Chondrocyte (in vitro differentiated cells): ENCODE data around the gene GMPPB. TPM values are rescaled to one million over a fixed set of nuclear protein-coding genes. Genes with fewer than 3 reads are reported as not detected.
"Not testable (repeated sequence)": the region's sequence is repeated elsewhere in the genome, so short reads cannot be mapped to it uniquely, and the experiment has no call there.

Experiments used
- DNase-seq: peaks from one replicate; pipeline ENCODE4 v3.0.0; 2021; ENCODE audit warnings: mixed read lengths, low spot score
- H3K27ac Mint-ChIP-seq: one replicate; pipeline ENCODE4 v1.8.0; 2021; ENCODE audit warnings: mild to moderate bottlenecking, moderate library complexity, mixed read lengths; ENCODE audit not compliant: unreplicated experiment
- H3K27me3 Mint-ChIP-seq: 2 replicates; pipeline ENCODE4 v1.8.0; 2021; ENCODE audit warnings: low read depth, mixed read lengths
- H3K36me3 Mint-ChIP-seq: 2 replicates; pipeline ENCODE4 v1.8.0; 2021; ENCODE audit warnings: low read depth, mixed read lengths
- H3K4me1 Mint-ChIP-seq: 2 replicates; pipeline ENCODE4 v1.8.0; 2021; ENCODE audit warnings: low read depth, mild to moderate bottlenecking, mixed read lengths
- H3K4me3 Mint-ChIP-seq: one replicate; pipeline ENCODE4 v1.8.0; 2021; ENCODE audit warnings: mild to moderate bottlenecking, moderate library complexity, mixed read lengths; ENCODE audit not compliant: unreplicated experiment
- H3K9me3 Mint-ChIP-seq: 2 replicates; pipeline ENCODE4 v1.8.0; 2021; ENCODE audit warnings: low read depth, mixed read lengths
- total RNA-seq: library from RNA; stranded (reverse); gene quantifications from 3 replicates; pipeline ENCODE4 v1.2.1, GENCODE V29; 2021
- TF ChIP-seq, protein P1 (sequence below): fragments of 200-600 bp; sonication (generic); IDR thresholded peaks from 2 replicates; pipeline ENCODE4 v1.5.0; 2021; ENCODE audit warnings: antibody characterized with exemption, mild to moderate bottlenecking, moderate library complexity

GMPPB gene
- total RNA-seq, 1 donor from 2014 or later: 28.4 TPM

DNA sequence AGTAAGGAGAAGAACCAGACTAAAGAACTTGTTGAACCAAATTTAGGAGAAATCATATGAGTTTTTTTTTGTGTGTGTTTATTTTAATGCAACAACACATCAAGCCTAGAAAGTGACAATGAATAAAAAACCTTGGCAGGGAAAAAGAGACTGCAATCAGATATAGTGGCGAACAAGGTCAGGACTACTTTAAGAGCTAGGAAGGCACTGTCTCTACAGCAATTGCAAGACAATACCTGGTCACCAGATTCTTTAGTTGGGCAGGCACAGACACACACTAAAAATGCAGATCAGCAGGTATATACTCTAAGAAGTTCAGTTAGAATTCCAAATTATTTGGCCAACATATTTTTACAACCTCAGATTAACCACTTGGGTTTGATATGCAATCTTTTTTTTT, 30.8 kb upstream of the GMPPB start:
- Mint-ChIP-seq H3K27ac (no peak overlapping the region), H3K36me3 (peaks cover 4% of the 10 kb centered on the region)

DNA sequence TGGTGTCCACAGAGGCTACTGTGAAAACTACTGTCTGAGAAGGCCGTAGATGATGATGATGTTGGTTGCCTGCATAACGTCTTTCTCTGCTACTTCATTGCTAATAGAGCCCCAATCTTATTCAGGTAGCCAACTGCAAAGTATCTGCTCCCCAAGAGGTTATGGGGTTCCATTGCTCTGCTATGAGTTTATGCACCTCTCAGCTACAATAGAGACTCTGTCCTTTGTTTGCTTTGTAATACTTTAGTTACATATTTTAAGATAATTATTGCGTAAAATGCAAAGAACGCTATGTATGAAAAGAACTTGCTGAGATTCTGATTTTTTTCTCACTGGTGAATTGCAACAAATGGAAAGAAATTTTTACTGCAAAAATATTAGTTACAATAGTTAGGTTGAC, 27.8 kb upstream of the GMPPB start:
- H3K27me3 Mint-ChIP-seq: no peaks in the 10 kb centered on the region
- H3K36me3 Mint-ChIP-seq: peaks cover 5% of the 10 kb centered on the region
- TF ChIP-seq, protein P1, sequence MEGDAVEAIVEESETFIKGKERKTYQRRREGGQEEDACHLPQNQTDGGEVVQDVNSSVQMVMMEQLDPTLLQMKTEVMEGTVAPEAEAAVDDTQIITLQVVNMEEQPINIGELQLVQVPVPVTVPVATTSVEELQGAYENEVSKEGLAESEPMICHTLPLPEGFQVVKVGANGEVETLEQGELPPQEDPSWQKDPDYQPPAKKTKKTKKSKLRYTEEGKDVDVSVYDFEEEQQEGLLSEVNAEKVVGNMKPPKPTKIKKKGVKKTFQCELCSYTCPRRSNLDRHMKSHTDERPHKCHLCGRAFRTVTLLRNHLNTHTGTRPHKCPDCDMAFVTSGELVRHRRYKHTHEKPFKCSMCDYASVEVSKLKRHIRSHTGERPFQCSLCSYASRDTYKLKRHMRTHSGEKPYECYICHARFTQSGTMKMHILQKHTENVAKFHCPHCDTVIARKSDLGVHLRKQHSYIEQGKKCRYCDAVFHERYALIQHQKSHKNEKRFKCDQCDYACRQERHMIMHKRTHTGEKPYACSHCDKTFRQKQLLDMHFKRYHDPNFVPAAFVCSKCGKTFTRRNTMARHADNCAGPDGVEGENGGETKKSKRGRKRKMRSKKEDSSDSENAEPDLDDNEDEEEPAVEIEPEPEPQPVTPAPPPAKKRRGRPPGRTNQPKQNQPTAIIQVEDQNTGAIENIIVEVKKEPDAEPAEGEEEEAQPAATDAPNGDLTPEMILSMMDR: no peak
- no peak overlapping the region for H3K4me3 Mint-ChIP-seq
- H3K27ac Mint-ChIP-seq: peak overlapping the region; percentile 12
- DNase-seq: no peak
- no peaks in the 10 kb centered on the region for H3K9me3 Mint-ChIP-seq
- peaks cover 57% of the 10 kb centered on the region for H3K4me1 Mint-ChIP-seq

More for the DNA sequence above, 30.8 kb upstream of the GMPPB start:
- Mint-ChIP-seq H3K4me1 (peaks cover 35% of the 10 kb centered on the region), H3K4me3 (no peak overlapping the region), H3K27me3 (no peaks in the 10 kb centered on the region), H3K9me3 (no peaks in the 10 kb centered on the region)
- TF ChIP-seq, protein P1: no peak
- DNase-seq: no peak

DNA sequence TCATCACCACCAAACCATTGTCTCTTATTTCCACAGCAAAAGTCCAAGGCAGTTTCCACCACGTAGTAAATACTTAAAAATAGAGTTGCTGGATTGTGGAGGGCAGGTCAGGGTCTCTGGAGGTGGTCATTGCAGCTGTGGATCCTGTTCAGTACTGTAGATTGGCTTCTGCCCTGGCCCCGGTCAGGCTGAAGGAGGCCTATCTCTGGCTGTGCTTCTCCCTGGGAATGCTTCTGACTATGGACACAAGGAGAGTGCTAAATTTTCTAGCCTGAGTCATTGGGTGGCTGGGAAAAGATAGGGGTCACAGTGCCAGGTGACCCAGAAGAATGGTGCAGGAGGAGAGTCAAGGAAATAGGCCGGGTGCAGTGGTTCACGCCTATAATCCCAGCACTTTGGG, 26.3 kb upstream of the GMPPB start:
- H3K27ac Mint-ChIP-seq: peak overlapping the region; percentile 70
- H3K4me1 Mint-ChIP-seq: peaks cover 55% of the 10 kb centered on the region
- peaks cover 8% of the 10 kb centered on the region for H3K36me3 Mint-ChIP-seq
- H3K27me3 Mint-ChIP-seq: no peaks in the 10 kb centered on the region
- no peaks in the 10 kb centered on the region for H3K9me3 Mint-ChIP-seq
- TF ChIP-seq, protein P1: no peak
- no peak for DNase-seq
- H3K4me3 Mint-ChIP-seq: no peak overlapping the region

DNA sequence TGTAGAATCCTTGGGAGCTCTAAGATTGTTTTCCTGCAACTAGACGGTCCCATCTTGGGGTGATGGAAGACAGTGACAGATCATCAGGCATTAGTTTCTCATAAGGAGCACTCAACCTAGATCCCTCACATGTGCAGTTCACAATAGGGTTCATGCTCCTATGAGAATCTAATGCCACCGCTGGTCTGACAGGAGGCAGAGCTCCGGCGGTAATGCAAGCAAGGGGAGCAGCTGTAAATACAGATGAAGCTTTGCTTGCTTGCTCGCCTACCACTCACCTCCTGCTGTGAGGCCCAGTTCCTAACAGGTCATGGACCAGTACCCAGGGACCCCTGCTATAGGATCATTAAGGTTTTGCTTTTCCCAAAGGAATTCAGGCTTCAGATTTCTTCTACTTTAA, 25.1 kb upstream of the GMPPB start:
- H3K27me3 Mint-ChIP-seq, DNase-seq, H3K4me3 Mint-ChIP-seq, H3K9me3 Mint-ChIP-seq, H3K36me3 Mint-ChIP-seq: not testable (repeated sequence)
- peak overlapping the region; percentile 70 for H3K27ac Mint-ChIP-seq
- peaks cover 53% of the 10 kb centered on the region for H3K4me1 Mint-ChIP-seq

DNA sequence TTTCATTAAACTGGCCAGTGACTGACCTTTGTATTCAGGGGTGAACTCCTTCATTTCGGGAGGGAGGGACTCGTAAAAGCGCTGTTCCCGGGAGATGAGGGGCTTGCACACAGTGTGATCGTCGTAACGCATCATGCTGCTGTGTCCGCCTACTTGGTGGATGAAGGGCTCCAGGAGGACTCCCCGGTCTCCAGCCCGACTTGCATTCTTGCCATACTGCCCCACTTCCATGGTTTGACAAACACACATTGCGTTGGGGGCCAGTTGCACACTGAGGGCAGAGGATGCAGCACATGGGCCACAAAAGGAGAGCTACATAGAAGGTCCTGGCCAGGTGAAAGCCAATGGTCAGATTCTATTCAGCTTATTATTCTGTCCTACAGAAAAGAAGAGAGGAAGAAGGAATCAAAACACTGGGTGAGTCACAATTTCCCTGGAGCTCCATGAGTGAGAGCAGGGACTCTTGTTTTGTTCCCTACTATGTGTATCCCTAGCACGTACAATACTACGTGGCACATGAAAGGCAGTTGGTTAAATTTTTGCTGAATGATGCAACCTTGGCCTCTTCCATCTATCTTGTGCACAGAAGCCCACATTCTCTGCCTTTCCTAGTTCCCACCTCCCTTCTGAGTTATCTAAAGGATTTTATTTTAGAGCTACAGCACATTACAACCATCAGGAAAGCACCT, 24.2 kb upstream of the GMPPB start:
- H3K4me1 Mint-ChIP-seq: peaks cover 48% of the 10 kb centered on the region
- no peaks in the 10 kb centered on the region for H3K9me3 Mint-ChIP-seq
- H3K27me3 Mint-ChIP-seq: no peaks in the 10 kb centered on the region
- peak overlapping the region; percentile 86 for H3K27ac Mint-ChIP-seq
- TF ChIP-seq, protein P1: no peak
- H3K36me3 Mint-ChIP-seq: peaks cover 8% of the 10 kb centered on the region
- no peak overlapping the region for H3K4me3 Mint-ChIP-seq
- no peak for DNase-seq

DNA sequence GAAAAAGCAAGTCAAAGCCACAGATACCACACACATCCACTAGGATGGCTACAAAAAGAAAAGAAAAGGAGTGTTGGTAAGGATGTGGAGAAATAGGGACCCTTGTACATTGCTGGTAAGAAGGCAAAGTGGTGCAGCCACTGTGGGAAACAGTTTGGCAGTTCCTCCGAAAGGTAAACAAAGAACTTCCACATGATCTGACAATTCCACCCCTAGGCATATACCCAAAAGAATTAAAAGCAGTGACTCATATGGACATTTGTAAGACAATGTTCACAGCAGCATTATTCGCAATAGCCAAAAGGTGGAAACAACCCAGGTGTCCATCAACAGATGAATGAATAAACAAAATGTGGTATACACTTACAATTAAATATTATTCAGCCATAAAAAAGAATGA, 22.2 kb upstream of the GMPPB start:
- Mint-ChIP-seq H3K27ac (peak overlapping the region; percentile 78), H3K4me1 (peaks cover 41% of the 10 kb centered on the region), H3K36me3 (peaks cover 8% of the 10 kb centered on the region), H3K27me3 (no peaks in the 10 kb centered on the region), H3K4me3 (no peak overlapping the region), H3K9me3 (no peaks in the 10 kb centered on the region)
- TF ChIP-seq, protein P1: no peak
- no peak for DNase-seq
